Tibial nerve (tissue), 4 donors: ENCODE data around the gene TULP4. TPM values are rescaled to one million over a fixed set of nuclear protein-coding genes. Genes with fewer than 3 reads are reported as not detected.

ENCODE experiments used
- DNase-seq, 2 donors: peaks; one replicate each; pipeline ENCODE4 v3.0.0-alpha.2; 2019; ENCODE audit warnings: low spot score in 2 of 2
- H3K27ac ChIP-seq, 4 donors: fragments of 200-600 bp; sonication (generic) in 3 of 4; one replicate each; pipeline ENCODE4 v1.5.1; 2017 to 2019; ENCODE audit warnings: mild to moderate bottlenecking in 1 of 4
- H3K27me3 ChIP-seq, 2 donors: fragments of 200-600 bp; sonication (generic) in 1 of 2; one replicate each; pipeline versions ENCODE4 v1.5.1 to v1.6.0; 2017 to 2019
- H3K36me3 ChIP-seq, 3 donors: fragments of 200-600 bp; sonication (generic); one replicate each; pipeline ENCODE4 v1.5.1; 2018 to 2019
- H3K4me1 ChIP-seq, 4 donors: fragments of 200-600 bp; sonication (generic) in 3 of 4; one replicate each; pipeline ENCODE4 v1.5.1; 2017 to 2019
- H3K4me3 ChIP-seq, 4 donors: fragments of 200-600 bp; sonication (generic) in 3 of 4; one replicate each; pipeline ENCODE4 v1.5.1; 2017 to 2019; ENCODE audit warnings: mild to moderate bottlenecking in 1 of 4, moderate library complexity in 1 of 4
- H3K9me3 ChIP-seq, 4 donors: fragments of 200-600 bp; sonication (generic) in 3 of 4; one replicate each; pipeline ENCODE4 v1.5.1; 2017 to 2019
- EP300 ChIP-seq, 2 donors: sonication (generic); formaldehyde crosslinking; IDR thresholded peaks; one replicate each; pipeline ENCODE4 v1.6.1; 2017; ENCODE audit warnings: antibody characterized with exemption in 2 of 2, mild to moderate bottlenecking in 1 of 2
- POLR2A ChIP-seq, 2 donors: fragments of 450-650 bp; IDR thresholded peaks; one replicate each; pipeline ENCODE4 v1.6.1; 2017; ENCODE audit warnings: antibody characterized with exemption in 2 of 2, mild to moderate bottlenecking in 2 of 2, moderate library complexity in 2 of 2
- WGBS, 2 donors: methylation state at CpG; one replicate each; pipeline ENCODE4 v1.1.5; 2018; 5-methylcytosine and 5-hydroxymethylcytosine counted together
- total RNA-seq, 4 donors: library from RNA; depleted of rRNA; stranded (reverse); fragments of >200 nt; gene quantifications; one replicate each; pipeline ENCODE4 v1.1.0, GENCODE V29; 2016
- TF ChIP-seq, protein P1 (sequence below), 5 experiments: fragments of 200-600 bp in 3 of 5; fragments of 450-650 bp in 2 of 5; sonication (generic) in 3 of 5; IDR thresholded peaks; one replicate each; pipeline ENCODE4 v1.5.1; 2016 to 2019; ENCODE audit warnings: antibody characterized with exemption in 5 of 5, mild to moderate bottlenecking in 3 of 5, moderate library complexity in 2 of 5

The TULP4 gene
- total RNA-seq, 4 donors from 2014 or later, result 91.2 to 109 (median 101) TPM

- Histone ChIP-seq H3K4me3 (no peak overlapping the region), H3K4me1 (peaks cover 0 to 5% (median 0%) of the 10 kb centered on the region in 4 donors), H3K9me3 (peaks cover 0 to 11% (median 0%) of the 10 kb centered on the region in 4 donors), H3K36me3 (peaks cover 0 to 12% (median 0%) of the 10 kb centered on the region in 3 donors), H3K27me3 (no peaks in the 10 kb centered on the region), H3K27ac (no peak overlapping the region)
- WGBS, 2 donors, result 0% methylated on average over 1 of the region's 1 CpG
- no peak for TF ChIP-seq EP300 (IDR thresholded peaks at IDR 0.05)
- TF ChIP-seq, protein P1, sequence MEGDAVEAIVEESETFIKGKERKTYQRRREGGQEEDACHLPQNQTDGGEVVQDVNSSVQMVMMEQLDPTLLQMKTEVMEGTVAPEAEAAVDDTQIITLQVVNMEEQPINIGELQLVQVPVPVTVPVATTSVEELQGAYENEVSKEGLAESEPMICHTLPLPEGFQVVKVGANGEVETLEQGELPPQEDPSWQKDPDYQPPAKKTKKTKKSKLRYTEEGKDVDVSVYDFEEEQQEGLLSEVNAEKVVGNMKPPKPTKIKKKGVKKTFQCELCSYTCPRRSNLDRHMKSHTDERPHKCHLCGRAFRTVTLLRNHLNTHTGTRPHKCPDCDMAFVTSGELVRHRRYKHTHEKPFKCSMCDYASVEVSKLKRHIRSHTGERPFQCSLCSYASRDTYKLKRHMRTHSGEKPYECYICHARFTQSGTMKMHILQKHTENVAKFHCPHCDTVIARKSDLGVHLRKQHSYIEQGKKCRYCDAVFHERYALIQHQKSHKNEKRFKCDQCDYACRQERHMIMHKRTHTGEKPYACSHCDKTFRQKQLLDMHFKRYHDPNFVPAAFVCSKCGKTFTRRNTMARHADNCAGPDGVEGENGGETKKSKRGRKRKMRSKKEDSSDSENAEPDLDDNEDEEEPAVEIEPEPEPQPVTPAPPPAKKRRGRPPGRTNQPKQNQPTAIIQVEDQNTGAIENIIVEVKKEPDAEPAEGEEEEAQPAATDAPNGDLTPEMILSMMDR (IDR thresholded peaks at IDR 0.05), result no peak
- no peak for TF ChIP-seq POLR2A (IDR thresholded peaks at IDR 0.05)
- no peak for DNase-seq
Measured at GRCh38 chr6:158328952-158329351, 16.7 kb downstream of the TULP4 start.

DNA sequence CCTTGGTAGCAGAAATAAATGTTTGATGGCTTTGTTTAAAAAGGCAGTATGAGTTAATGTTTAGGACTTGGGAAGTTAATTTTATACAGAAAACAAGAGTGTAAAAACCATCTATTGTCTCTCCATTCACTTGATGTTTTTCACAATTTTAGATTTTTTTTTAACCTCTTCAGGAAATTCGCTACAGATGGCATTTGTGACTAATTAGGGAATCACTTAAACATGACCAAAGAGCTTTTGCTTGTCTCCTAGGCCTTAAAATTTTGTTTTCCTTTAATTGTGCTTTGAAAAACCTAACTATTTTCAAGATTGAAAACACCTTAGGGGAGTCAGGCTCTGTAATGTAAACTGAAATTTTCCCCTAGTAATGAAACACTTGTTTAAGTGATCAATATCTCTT is 17.3 kb downstream of the TULP4 start:
- Histone ChIP-seq H3K4me1 (peaks cover 0 to 5% (median 0%) of the 10 kb centered on the region in 4 donors), H3K27me3 (no peaks in the 10 kb centered on the region), H3K27ac (no peak overlapping the region), H3K4me3 (no peak overlapping the region), H3K36me3 (peaks cover 0 to 12% (median 0%) of the 10 kb centered on the region in 3 donors), H3K9me3 (peaks cover 0 to 11% (median 0%) of the 10 kb centered on the region in 4 donors)
- 86 to 91% methylated on average over 1 of the region's 1 CpG for WGBS, 2 donors
- TF ChIP-seq EP300 (IDR thresholded peaks at IDR 0.05) (no peak), POLR2A (IDR thresholded peaks at IDR 0.05) (no peak)
- TF ChIP-seq, protein P1 (IDR thresholded peaks at IDR 0.05), result no peak
- DNase-seq, result no peak

- peaks cover 0 to 11% (median 0%) of the 10 kb centered on the region in 4 donors for H3K9me3 ChIP-seq
- H3K4me1 ChIP-seq, result peaks cover 0 to 5% (median 0%) of the 10 kb centered on the region in 4 donors
- DNase-seq, result no peak
- 71 to 100% methylated on average over 2 of the region's 2 CpGs for WGBS, 2 donors
- H3K27me3 ChIP-seq, result no peaks in the 10 kb centered on the region
- no peak overlapping the region for H3K27ac ChIP-seq
- H3K36me3 ChIP-seq, result peaks cover 0 to 12% (median 0%) of the 10 kb centered on the region in 3 donors
- no peak overlapping the region for H3K4me3 ChIP-seq
- TF ChIP-seq POLR2A (IDR thresholded peaks at IDR 0.05), result no peak
Measured at GRCh38 chr6:158330016-158330415, 17.8 kb downstream of the TULP4 start.

DNA sequence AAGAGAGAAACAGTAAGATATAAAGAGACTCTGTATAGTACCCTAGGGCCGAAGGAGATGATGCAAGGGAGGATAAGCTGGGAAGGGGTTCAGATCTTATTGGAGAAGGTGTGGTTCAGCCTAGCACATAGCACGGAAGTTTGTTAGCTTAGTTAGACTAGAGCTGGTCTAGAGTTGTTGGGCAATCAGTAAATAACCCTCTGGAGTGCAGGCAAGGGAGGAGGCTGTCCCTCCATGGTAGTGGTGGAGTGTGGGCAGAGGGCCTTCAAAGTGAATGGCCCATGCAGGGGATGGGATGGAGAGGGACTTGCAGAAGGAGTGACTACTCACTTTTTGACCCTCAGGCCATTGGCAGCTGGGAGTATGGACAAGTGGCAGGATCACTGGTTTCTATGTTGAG is 20.0 kb downstream of the TULP4 start:
- WGBS, 2 donors, result 94 to 95% methylated on average over 2 of the region's 2 CpGs
- Histone ChIP-seq H3K4me3 (no peak overlapping the region), H3K4me1 (peaks cover 0 to 5% (median 0%) of the 10 kb centered on the region in 4 donors), H3K27ac (no peak overlapping the region), H3K27me3 (no peaks in the 10 kb centered on the region), H3K36me3 (peaks cover 0 to 12% (median 0%) of the 10 kb centered on the region in 3 donors), H3K9me3 (peaks cover 0 to 8% (median 0%) of the 10 kb centered on the region in 4 donors)
- TF ChIP-seq POLR2A (IDR thresholded peaks at IDR 0.05) (no peak), EP300 (IDR thresholded peaks at IDR 0.05) (no peak)
- TF ChIP-seq, protein P1 (IDR thresholded peaks at IDR 0.05), result no peak
- DNase-seq, result no peak

DNA sequence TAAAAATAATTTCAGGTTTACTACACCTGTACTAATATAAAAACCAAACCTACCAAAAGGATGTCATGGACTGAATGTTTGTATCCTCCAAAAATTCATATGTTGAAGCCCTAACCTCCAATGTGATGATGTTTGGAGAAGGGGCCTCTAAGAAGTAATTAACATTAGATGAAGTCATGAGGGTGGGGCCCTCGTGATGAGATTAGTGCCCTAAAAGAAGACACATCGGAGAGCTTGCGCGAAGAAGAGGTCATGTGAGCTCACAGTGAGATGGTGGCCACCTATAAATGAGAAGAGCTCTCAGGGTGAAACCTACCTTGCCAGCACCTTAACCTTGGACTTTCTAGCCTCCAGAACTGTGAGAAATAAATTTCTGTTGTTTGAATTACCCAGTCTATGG is 20.8 kb downstream of the TULP4 start:
- peaks cover 0 to 8% (median 0%) of the 10 kb centered on the region in 4 donors for H3K9me3 ChIP-seq
- DNase-seq, result no peak
- TF ChIP-seq EP300 (IDR thresholded peaks at IDR 0.05) (no peak), POLR2A (IDR thresholded peaks at IDR 0.05) (no peak)
- TF ChIP-seq, protein P1 (IDR thresholded peaks at IDR 0.05), result no peak

More for the DNA sequence above, 20.8 kb downstream of the TULP4 start:
- Histone ChIP-seq H3K36me3 (peaks cover 0 to 15% (median 0%) of the 10 kb centered on the region in 3 donors), H3K4me1 (peaks cover 0 to 5% (median 0%) of the 10 kb centered on the region in 4 donors), H3K27me3 (no peaks in the 10 kb centered on the region), H3K27ac (no peak overlapping the region), H3K4me3 (no peak overlapping the region)
- 98% methylated on average over 4 of the region's 4 CpGs for WGBS, 2 donors
